Fibroblast of skin of abdomen (primary cell): Measurements from ENCODE around the gene SPRR2E.
"Not testable (repeated sequence)": the region's sequence is repeated elsewhere in the genome, so short reads cannot be mapped to it uniquely, and the experiment has no call there.

Experiments
- DNase-seq: peaks from one replicate; pipeline ENCODE4 v3.0.0-alpha.2; 2013

Gene SPRR2E

DNA sequence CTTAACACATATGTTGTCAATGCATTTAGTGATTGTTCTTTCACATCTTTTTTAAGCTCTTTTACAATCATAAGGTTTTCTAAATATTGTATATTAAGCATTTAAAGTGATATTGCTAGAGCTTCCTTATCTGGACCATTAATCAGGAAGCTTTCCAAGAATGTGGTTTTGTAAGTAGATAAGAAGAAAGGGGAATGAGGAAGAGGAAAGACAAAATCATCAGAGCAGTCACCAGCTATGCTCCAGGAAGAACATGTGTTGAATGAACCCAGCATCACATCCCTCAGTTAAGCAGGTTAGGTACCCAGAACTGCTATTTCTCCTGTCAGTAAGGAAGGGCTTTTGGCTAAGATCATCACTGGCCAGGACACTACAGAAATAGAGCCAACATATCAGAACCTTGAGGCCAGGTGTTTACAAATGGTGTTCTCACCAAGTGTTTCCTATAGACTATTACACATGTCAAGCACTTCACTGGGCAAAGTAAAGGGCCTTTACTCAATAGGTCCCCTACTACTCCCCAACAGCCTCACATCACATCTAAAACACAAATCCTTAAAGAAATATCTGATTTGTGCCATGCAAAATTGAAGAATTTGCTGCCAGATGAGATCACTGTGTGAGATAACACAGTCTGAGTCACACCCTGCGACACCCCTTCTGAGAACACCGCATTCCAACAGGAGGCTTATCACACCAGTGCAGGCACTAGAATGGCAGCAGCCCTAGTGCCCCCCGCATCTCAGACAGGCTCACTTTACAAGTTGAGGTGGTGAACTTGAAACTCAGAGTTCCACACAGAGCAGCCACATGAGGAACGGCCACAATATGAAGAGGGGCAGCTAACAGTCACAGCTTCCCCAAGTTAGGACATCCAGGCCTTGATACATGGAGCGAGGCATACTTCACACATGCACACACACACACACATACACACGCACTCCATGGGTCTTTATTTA is 35.2 kb downstream of the SPRR2E start:
- no peak for DNase-seq

DNA sequence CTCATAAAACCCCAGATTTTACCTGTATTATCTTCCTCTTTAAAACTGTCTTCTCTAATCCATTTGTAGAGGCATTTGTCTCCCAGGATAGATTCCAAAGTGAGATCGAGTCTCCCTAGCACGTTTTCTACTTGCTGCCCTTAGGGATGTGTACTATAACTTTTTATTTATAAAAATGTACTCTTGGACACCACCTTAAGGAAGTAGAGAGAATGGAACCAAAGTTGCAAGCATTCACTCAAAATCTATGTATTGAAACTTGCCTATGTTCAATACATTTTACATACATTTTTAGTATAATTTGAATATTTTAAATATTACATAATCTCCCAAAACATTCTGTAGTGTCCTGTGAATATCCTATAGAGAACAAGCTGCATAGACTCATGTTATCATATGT is 36.2 kb downstream of the SPRR2E start:
- DNase-seq, result no peak

- DNase-seq, result no peak
These were observed 37.0 kb downstream of the SPRR2E start, which contains the start of gene SPRR2A for GRCh38 chr1:153057375-153057774. Gene SPRR2A, minus strand, starts transcription at chr1:153057512. Its CDS starts 777 bp downstream, at chr1:153056735.

DNA sequence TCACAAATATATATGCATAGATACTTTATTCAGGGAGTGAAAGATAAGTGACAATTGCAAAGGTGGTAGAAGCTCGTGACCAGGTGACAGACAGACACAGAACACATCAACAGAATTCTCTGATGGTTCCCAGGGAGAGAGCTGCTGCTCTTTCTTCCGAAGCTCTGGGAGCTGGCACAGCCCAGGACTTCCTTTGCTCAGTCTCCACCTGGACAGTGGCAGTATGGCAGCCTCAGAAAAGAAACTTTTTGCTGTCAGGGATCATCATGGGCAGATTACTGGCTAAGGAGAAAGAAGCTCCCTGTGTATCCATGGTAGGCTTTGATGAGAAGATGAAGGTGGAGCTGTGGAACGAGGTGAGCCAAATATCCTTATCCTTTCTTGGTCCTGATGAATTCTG is 38.2 kb downstream of the SPRR2E start:
- DNase-seq, result not testable (repeated sequence)

- DNase-seq, result no peak
These were observed 45.1 kb downstream of the SPRR2E start for GRCh38 chr1:153049211-153049610.
